Naive thymus-derived CD8-positive, alpha-beta T cell (primary cell): ENCODE data around the gene NHS. TPM values are rescaled to one million over a fixed set of nuclear protein-coding genes. Genes with fewer than 3 reads are reported as not detected.

Source experiments
- ATAC-seq, 2 donors: fragments of 150-1000 bp; cut with Tn5 transposase in 1 of 2; sonication (Bioruptor Pico), chemical (Tn5 transposase) in 1 of 2; 1 replicate in 1 of 2; 2 replicates in 1 of 2; pipeline ENCODE4 v1.10.0; 2021; ENCODE audit warnings: mild to moderate bottlenecking in 2 of 2, moderate library complexity in 2 of 2
- POLR2A ChIA-PET: fragments of 350-600 bp; sonication (Branson Sonifier 250); formaldehyde crosslinking; loops from one replicate; lab custom pipeline; 2021; ENCODE audit warnings: antibody characterized with exemption; lab: Charles Lee
- DNase-seq, 10 donors: peaks; one replicate each; pipeline versions ENCODE4 v3.0.0 to v3.0.0-alpha.2; 2020 to 2022
- H3K27ac Mint-ChIP-seq, 10 donors: one replicate each; pipeline ENCODE4 v1.8.0; 2020 to 2022; ENCODE audit warnings: mild to moderate bottlenecking in 10 of 10, mixed read lengths in 10 of 10, moderate library complexity in 4 of 10, inconsistent platforms in 1 of 10
- H3K27me3 Mint-ChIP-seq, 5 donors: one replicate each; pipeline ENCODE4 v1.8.0; 2021 to 2022; ENCODE audit warnings: mixed read lengths in 5 of 5
- H3K36me3 Mint-ChIP-seq, 3 donors: one replicate each; pipeline ENCODE4 v1.8.0; 2020 to 2022; ENCODE audit warnings: mixed read lengths in 3 of 3, mild to moderate bottlenecking in 2 of 3, inconsistent platforms in 1 of 3
- H3K4me1 Mint-ChIP-seq, 4 donors: one replicate each; pipeline ENCODE4 v1.8.0; 2021 to 2022; ENCODE audit warnings: mixed read lengths in 4 of 4
- H3K4me3 Mint-ChIP-seq, 10 donors: one replicate each; pipeline ENCODE4 v1.8.0; 2020 to 2022; ENCODE audit warnings: mild to moderate bottlenecking in 10 of 10, mixed read lengths in 10 of 10, moderate library complexity in 6 of 10, inconsistent platforms in 1 of 10
- H3K9me3 Mint-ChIP-seq, 9 donors: one replicate each; pipeline ENCODE4 v1.8.0; 2020 to 2022; ENCODE audit warnings: mixed read lengths in 9 of 9, mild to moderate bottlenecking in 3 of 9, inconsistent platforms in 1 of 9, moderate library complexity in 1 of 9
- polyA plus RNA-seq, 3 donors: library from polyadenylated mRNA; unstranded; fragments of 300-500 nt; fragmentation: Illumina TruSeq; gene quantifications; one replicate each; pipeline ENCODE4 v1.2.3, GENCODE V29; 2021
- total RNA-seq, 8 experiments: library from RNA in 2 of 8; stranded (reverse) in 2 of 8; gene quantifications; one replicate each; pipeline ENCODE4 v1.2.3 and lab custom pipeline; 2021 to 2026

The NHS gene
- total and polyA plus RNA-seq, 5 experiments from 2014 or later, result 1.0 TPM; not detected in 4

- no peaks in the 10 kb centered on the region for H3K4me1 Mint-ChIP-seq
- POLR2A ChIA-PET, result no interaction called here
- no peaks in the 10 kb centered on the region for H3K36me3 Mint-ChIP-seq
- ATAC-seq, result no peak
- no peak overlapping the region for H3K27ac Mint-ChIP-seq
- H3K27me3 Mint-ChIP-seq, result peaks cover 0 to 16% (median 0%) of the 10 kb centered on the region in 5 donors
- no peak overlapping the region for H3K4me3 Mint-ChIP-seq
- no peak for DNase-seq
- H3K9me3 Mint-ChIP-seq, result peaks cover 0 to 4% (median 0%) of the 10 kb centered on the region in 9 donors
These were observed 89.2 kb downstream of the NHS start for GRCh38 chrX:17464194-17464593.

- Mint-ChIP-seq H3K9me3 (peaks cover 0 to 4% (median 0%) of the 10 kb centered on the region in 9 donors), H3K4me3 (no peak overlapping the region), H3K27me3 (peaks cover 0 to 11% (median 0%) of the 10 kb centered on the region in 5 donors), H3K27ac (no peak overlapping the region), H3K4me1 (no peaks in the 10 kb centered on the region), H3K36me3 (no peaks in the 10 kb centered on the region)
- POLR2A ChIA-PET, result no interaction called here
- DNase-seq, result no peak
- ATAC-seq, result no peak
These were observed 90.2 kb downstream of the NHS start for GRCh38 chrX:17465201-17465600.

- Mint-ChIP-seq H3K4me3 (no peak overlapping the region), H3K4me1 (no peaks in the 10 kb centered on the region), H3K9me3 (peaks cover 0 to 4% (median 0%) of the 10 kb centered on the region in 9 donors), H3K36me3 (no peaks in the 10 kb centered on the region), H3K27ac (peak overlapping the region in 1 of 10 donors; percentile 42), H3K27me3 (peaks cover 0 to 11% (median 0%) of the 10 kb centered on the region in 5 donors)
- DNase-seq, result no peak
- ATAC-seq, result no peak
- POLR2A ChIA-PET, result no interaction called here
These were observed 90.8 kb downstream of the NHS start for GRCh38 chrX:17465802-17466201.

GRCh38 chrX:17470136-17470535, 95.1 kb downstream of the NHS start:
- DNase-seq (no peak), ATAC-seq (no peak)
- Mint-ChIP-seq H3K4me3 (no peak overlapping the region), H3K36me3 (no peaks in the 10 kb centered on the region), H3K9me3 (no peaks in the 10 kb centered on the region), H3K27ac (no peak overlapping the region), H3K4me1 (no peaks in the 10 kb centered on the region), H3K27me3 (peaks cover 0 to 6% (median 0%) of the 10 kb centered on the region in 5 donors)
- POLR2A ChIA-PET, result no interaction called here

- Mint-ChIP-seq H3K4me1 (no peaks in the 10 kb centered on the region), H3K4me3 (no peak overlapping the region), H3K9me3 (no peaks in the 10 kb centered on the region), H3K27ac (no peak overlapping the region), H3K27me3 (peaks cover 0 to 2% (median 0%) of the 10 kb centered on the region in 5 donors), H3K36me3 (no peaks in the 10 kb centered on the region)
- ATAC-seq, result no peak
- POLR2A ChIA-PET, result no interaction called here
- DNase-seq, result no peak
These were observed 96.1 kb downstream of the NHS start for GRCh38 chrX:17471121-17471520.

GRCh38 chrX:17471861-17472260, 96.9 kb downstream of the NHS start:
- ATAC-seq (no peak), DNase-seq (no peak)
- H3K9me3 Mint-ChIP-seq, result peaks cover 0 to under 1% (median 0%) of the 10 kb centered on the region in 9 donors
- no peaks in the 10 kb centered on the region for H3K36me3 Mint-ChIP-seq
- peaks cover 0 to 1% (median 0%) of the 10 kb centered on the region in 5 donors for H3K27me3 Mint-ChIP-seq
- H3K4me3 Mint-ChIP-seq, result no peak overlapping the region
- no peaks in the 10 kb centered on the region for H3K4me1 Mint-ChIP-seq
- POLR2A ChIA-PET, result no interaction called here
- no peak overlapping the region for H3K27ac Mint-ChIP-seq

- Mint-ChIP-seq H3K4me1 (no peaks in the 10 kb centered on the region), H3K36me3 (no peaks in the 10 kb centered on the region), H3K9me3 (peaks cover 0 to 6% (median 0%) of the 10 kb centered on the region in 9 donors), H3K4me3 (no peak overlapping the region), H3K27me3 (peaks cover 0 to 6% (median 0%) of the 10 kb centered on the region in 5 donors), H3K27ac (no peak overlapping the region)
- ATAC-seq (no peak), DNase-seq (no peak)
- POLR2A ChIA-PET, result no interaction called here
These were observed 97.4 kb downstream of the NHS start for GRCh38 chrX:17472424-17472823.

GRCh38 chrX:17473021-17473420, 98.0 kb downstream of the NHS start:
- H3K27ac Mint-ChIP-seq, result no peak overlapping the region
- H3K27me3 Mint-ChIP-seq, result peaks cover 0 to 8% (median 0%) of the 10 kb centered on the region in 5 donors
- no peaks in the 10 kb centered on the region for H3K36me3 Mint-ChIP-seq
- peaks cover 0 to 6% (median 0%) of the 10 kb centered on the region in 9 donors for H3K9me3 Mint-ChIP-seq
- DNase-seq, result no peak
- ATAC-seq, result no peak
- no peak overlapping the region for H3K4me3 Mint-ChIP-seq
- POLR2A ChIA-PET, result no interaction called here
- no peaks in the 10 kb centered on the region for H3K4me1 Mint-ChIP-seq

GRCh38 chrX:17474892-17475291, 99.9 kb downstream of the NHS start:
- no peak overlapping the region for H3K4me3 Mint-ChIP-seq
- H3K4me1 Mint-ChIP-seq, result no peaks in the 10 kb centered on the region
- H3K27me3 Mint-ChIP-seq, result peaks cover 0 to 9% (median 0%) of the 10 kb centered on the region in 5 donors
- no peaks in the 10 kb centered on the region for H3K36me3 Mint-ChIP-seq
- ATAC-seq (no peak), DNase-seq (no peak)
- POLR2A ChIA-PET, result no interaction called here
- peaks cover 0 to 6% (median 0%) of the 10 kb centered on the region in 9 donors for H3K9me3 Mint-ChIP-seq
- no peak overlapping the region for H3K27ac Mint-ChIP-seq

- Mint-ChIP-seq H3K27ac (no peak overlapping the region), H3K4me1 (no peaks in the 10 kb centered on the region), H3K9me3 (peaks cover 0 to 6% (median 0%) of the 10 kb centered on the region in 9 donors), H3K36me3 (no peaks in the 10 kb centered on the region), H3K27me3 (peaks cover 0 to 9% (median 0%) of the 10 kb centered on the region in 5 donors), H3K4me3 (no peak overlapping the region)
- POLR2A ChIA-PET, result no interaction called here
- ATAC-seq (no peak), DNase-seq (no peak)
These were observed 100.6 kb downstream of the NHS start for GRCh38 chrX:17475449-17476217.

- no peaks in the 10 kb centered on the region for H3K36me3 Mint-ChIP-seq
- POLR2A ChIA-PET, result no interaction called here
- H3K4me3 Mint-ChIP-seq, result no peak overlapping the region
- H3K4me1 Mint-ChIP-seq, result no peaks in the 10 kb centered on the region
- DNase-seq (no peak), ATAC-seq (no peak)
- H3K27me3 Mint-ChIP-seq, result peaks cover 0 to 9% (median 0%) of the 10 kb centered on the region in 5 donors
- peaks cover 0 to 6% (median 0%) of the 10 kb centered on the region in 9 donors for H3K9me3 Mint-ChIP-seq
- H3K27ac Mint-ChIP-seq, result no peak overlapping the region
These were observed 101.4 kb downstream of the NHS start for GRCh38 chrX:17476411-17476810.

- Mint-ChIP-seq H3K36me3 (no peaks in the 10 kb centered on the region), H3K9me3 (peaks cover 0 to 6% (median 0%) of the 10 kb centered on the region in 9 donors), H3K27ac (no peak overlapping the region), H3K4me3 (no peak overlapping the region), H3K27me3 (peaks cover 0 to 9% (median 0%) of the 10 kb centered on the region in 5 donors), H3K4me1 (no peaks in the 10 kb centered on the region)
- DNase-seq (no peak), ATAC-seq (no peak)
- POLR2A ChIA-PET, result no interaction called here
These were observed 106.1 kb downstream of the NHS start for GRCh38 chrX:17481086-17481485.

GRCh38 chrX:17484592-17484991, 109.6 kb downstream of the NHS start:
- POLR2A ChIA-PET, result no interaction called here
- H3K9me3 Mint-ChIP-seq, result peaks cover 0 to 6% (median 0%) of the 10 kb centered on the region in 9 donors
- H3K36me3 Mint-ChIP-seq, result no peaks in the 10 kb centered on the region
- no peaks in the 10 kb centered on the region for H3K4me1 Mint-ChIP-seq
- no peak overlapping the region for H3K4me3 Mint-ChIP-seq
- H3K27ac Mint-ChIP-seq, result no peak overlapping the region
- DNase-seq, result no peak
- H3K27me3 Mint-ChIP-seq, result no peaks in the 10 kb centered on the region
- no peak for ATAC-seq
